Liver (tissue), 3 donors: ENCODE results near the gene BAAT.
A peak's percentile ranks its signal among the peaks of the same experiment; 100 is the strongest.

Source experiments
- CTCF ChIP-seq: fragments of 150-350 bp; IDR thresholded peaks from 2 replicates; pipeline ENCODE4 v1.5.1; 2017; ENCODE audit warnings: improper control_type of control experiment, low read depth, low read length; ENCODE audit not compliant: missing input control
- EGR1 ChIP-seq, 2 donors: IDR thresholded peaks; 2 replicates each; pipeline ENCODE4 v1.6.1; 2016 to 2018; ENCODE audit warnings: antibody characterized with exemption in 2 of 2, low read depth in 2 of 2
- FOXA1 ChIP-seq: IDR thresholded peaks from 2 replicates; pipeline ENCODE4 v1.6.1; 2016; ENCODE audit warnings: antibody characterized with exemption
- JUND ChIP-seq, 2 donors: IDR thresholded peaks; 2 replicates each; pipeline ENCODE4 v1.6.1; 2016; ENCODE audit warnings: antibody characterized with exemption in 2 of 2
- RAD21 ChIP-seq, 2 donors: IDR thresholded peaks; 2 replicates each; pipeline ENCODE4 v1.6.1; 2016; ENCODE audit warnings: antibody characterized with exemption in 2 of 2, mild to moderate bottlenecking in 2 of 2
- REST ChIP-seq: IDR thresholded peaks from 2 replicates; pipeline ENCODE4 v1.6.1; 2016; ENCODE audit warnings: antibody characterized with exemption, mild to moderate bottlenecking
- RXRA ChIP-seq, 2 donors: IDR thresholded peaks; 2 replicates each; pipeline ENCODE4 v1.6.1; 2017 to 2018; ENCODE audit warnings: antibody characterized with exemption in 2 of 2, mild to moderate bottlenecking in 1 of 2
- SP1 ChIP-seq: IDR thresholded peaks from 2 replicates; pipeline ENCODE4 v1.6.1; 2018; ENCODE audit warnings: antibody characterized with exemption, mild to moderate bottlenecking
- TAF1 ChIP-seq: conservative IDR thresholded peaks from 2 replicates; pipeline ENCODE4 v1.6.1; 2016; ENCODE audit warnings: antibody characterized with exemption, mild to moderate bottlenecking
- YY1 ChIP-seq: IDR thresholded peaks from 2 replicates; pipeline ENCODE4 v1.6.1; 2016; ENCODE audit warnings: antibody characterized with exemption, mild to moderate bottlenecking
- ZBTB33 ChIP-seq: IDR thresholded peaks from 2 replicates; pipeline ENCODE4 v1.6.1; 2016; ENCODE audit warnings: antibody characterized with exemption
- TF ChIP-seq, protein P1 (sequence below): IDR thresholded peaks from 2 replicates; pipeline ENCODE4 v1.6.1; 2016; ENCODE audit warnings: antibody characterized with exemption
- donor health status: healthy.
- donor health status: healthy.

GRCh38 chr9:101354765-101355708 is 29.8 kb downstream of the BAAT start:
- TF ChIP-seq CTCF (no peak), RAD21 (IDR thresholded peaks at IDR 0.05) (no peak), EGR1 (IDR thresholded peaks at IDR 0.05; ENCODE audit: low read depth in 2 of 2) (no peak), YY1 (no peak), FOXA1 (peak; percentile 0), SP1 (no peak), TAF1 (no peak), REST (no peak), JUND (IDR thresholded peaks at IDR 0.05) (no peak), RXRA (IDR thresholded peaks at IDR 0.05) (no peak), ZBTB33 (no peak)
- TF ChIP-seq, protein P1, sequence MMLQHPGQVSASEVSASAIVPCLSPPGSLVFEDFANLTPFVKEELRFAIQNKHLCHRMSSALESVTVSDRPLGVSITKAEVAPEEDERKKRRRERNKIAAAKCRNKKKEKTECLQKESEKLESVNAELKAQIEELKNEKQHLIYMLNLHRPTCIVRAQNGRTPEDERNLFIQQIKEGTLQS, result no peak
